Forelimb muscle (tissue), 1 donor: ENCODE data around the gene ARHGAP11A. TPM values are rescaled to one million over a fixed set of nuclear protein-coding genes. Genes with fewer than 3 reads are reported as not detected.

Source experiments
- DNase-seq: peaks from one replicate; pipeline ENCODE4 v3.0.0-alpha.2; 2013; ENCODE audit warnings: low read depth
- polyA plus RNA-seq: library from polyadenylated mRNA; unstranded; fragments of 120-200 nt; gene quantifications from one replicate; pipeline ENCODE4 v1.2.1, GENCODE V29; 2013; ENCODE audit not compliant: insufficient read length

Gene ARHGAP11A
- polyA plus RNA-seq, 1 donor: 14.4 TPM

- no peak for DNase-seq
These were observed 68.7 kb downstream of the ARHGAP11A start for GRCh38 chr15:32683906-32684584.

GRCh38 chr15:32685576-32685975 lies 70.3 kb downstream of the ARHGAP11A start:
- DNase-seq: no peak

- DNase-seq: no peak
These were observed 72.3 kb downstream of the ARHGAP11A start for GRCh38 chr15:32687556-32687955.

GRCh38 chr15:32688151-32688639 lies 72.9 kb downstream of the ARHGAP11A start:
- no peak for DNase-seq

Other genes with a start within 250 kb of the ARHGAP11A start
- gene GOLGA8K, start 212.2 kb upstream of the ARHGAP11A start, polyA plus RNA-seq: 1.9 TPM
- gene GOLGA8O, start 159.9 kb upstream of the ARHGAP11A start, polyA plus RNA-seq: 0.92 TPM
- gene GOLGA8N, start 22.0 kb upstream of the ARHGAP11A start, polyA plus RNA-seq: 19.5 TPM
- 8.5 TPM for gene SCG5, start 26.2 kb downstream of the ARHGAP11A start, polyA plus RNA-seq
- 3.3 TPM for gene GREM1, start 102.5 kb downstream of the ARHGAP11A start, polyA plus RNA-seq